HepG2 (cell line): ENCODE data around the gene RAB6B. TPM values are rescaled to one million over a fixed set of nuclear protein-coding genes. Genes with fewer than 3 reads are reported as not detected.

Experiments
- EED ChIP-seq: sonication (generic); formaldehyde crosslinking; IDR thresholded peaks from 2 replicates; pipeline ENCODE4 v1.5.0; 2020; ENCODE audit warnings: mild to moderate bottlenecking, missing genetic modification reagents
- SMARCC2 ChIP-seq: fragments of 450-650 bp; IDR thresholded peaks from 2 replicates; pipeline ENCODE4 v1.6.1; 2017; ENCODE audit warnings: antibody characterized with exemption, mild to moderate bottlenecking
- SYNCRIP ChIP-seq: fragments of 200-400 bp; formaldehyde crosslinking; IDR thresholded peaks from 2 replicates; pipeline ENCODE4 v1.6.1; 2018; ENCODE audit warnings: mild to moderate bottlenecking, low read depth, low read length; ENCODE audit not compliant: insufficient read depth
- ZIK1 ChIP-seq: sonication (generic); formaldehyde crosslinking; IDR thresholded peaks from 2 replicates; pipeline ENCODE4 v1.5.0; 2020; ENCODE audit warnings: mild to moderate bottlenecking, low read depth, missing genetic modification reagents, borderline replicate concordance
- ZNF777 ChIP-seq: sonication (generic); formaldehyde crosslinking; IDR thresholded peaks from 2 replicates; pipeline ENCODE4 v1.4.0; 2020; ENCODE audit warnings: missing genetic modification reagents
- polyA plus RNA-seq, 8 experiments: library from polyadenylated mRNA; depleted of rRNA in 3 of 8; stranded (reverse) in 7 of 8; unstranded in 1 of 8; fragments of >200 nt; fragmentation: Illumina TruSeq in 4 of 8; extraction: Trizol in 4 of 8; gene quantifications; 2 replicates each; pipeline versions ENCODE4 v1.2.1 to v1.2.3, GENCODE V29; 2011 to 2016; ENCODE audit warnings: low read depth in 4 of 8, missing spikeins in 1 of 8, mixed read lengths in 1 of 8; ENCODE audit not compliant: insufficient read depth in 1 of 8
- total RNA-seq, 5 experiments: library from RNA; depleted of rRNA; stranded (reverse); fragments of >200 nt; fragmentation: Illumina TruSeq; extraction: Trizol; gene quantifications; 2 replicates each; pipeline ENCODE4 v1.2.3, GENCODE V29; 2016; ENCODE audit warnings: low read depth in 1 of 5
- TF ChIP-seq, protein P1 (sequence below): sonication (generic); formaldehyde crosslinking; IDR thresholded peaks from 2 replicates; pipeline ENCODE4 v1.5.1; 2020; ENCODE audit warnings: missing genetic modification reagents, mild to moderate bottlenecking, borderline replicate concordance
- TF ChIP-seq, protein P2 (sequence below): sonication (generic); formaldehyde crosslinking; IDR thresholded peaks from one replicate; pipeline ENCODE4 v1.5.1; 2020; ENCODE audit warnings: mild to moderate bottlenecking, missing genetic modification reagents; ENCODE audit errors: not compliant biosample characterization
- TF ChIP-seq, protein P3 (sequence below): sonication (generic); formaldehyde crosslinking; IDR thresholded peaks from 2 replicates; pipeline ENCODE4 v1.4.0; 2020; ENCODE audit warnings: mild to moderate bottlenecking, missing genetic modification reagents, borderline replicate concordance
- TF ChIP-seq, protein P4 (sequence below), 2 experiments: sonication (generic) in 1 of 2; formaldehyde crosslinking in 1 of 2; IDR thresholded peaks; 2 replicates each; pipeline versions ENCODE4 v1.4.0 to v1.6.1; 2018 to 2020; ENCODE audit warnings: missing genetic modification reagents in 2 of 2, borderline replicate concordance in 1 of 2, low read depth in 1 of 2, mild to moderate bottlenecking in 1 of 2, missing biosample characterization in 1 of 2
- TF ChIP-seq, protein P5 (sequence below): sonication (generic); formaldehyde crosslinking; IDR thresholded peaks from 2 replicates; pipeline ENCODE4 v1.4.0; 2020; ENCODE audit warnings: missing genetic modification reagents; ENCODE audit errors: not compliant biosample characterization

The RAB6B gene
- total and polyA plus RNA-seq, 2 of the 13 experiments (the other 11 are each of a cell fraction or from before 2014, with no cell fraction given): 0.16 TPM; not detected in 1

DNA sequence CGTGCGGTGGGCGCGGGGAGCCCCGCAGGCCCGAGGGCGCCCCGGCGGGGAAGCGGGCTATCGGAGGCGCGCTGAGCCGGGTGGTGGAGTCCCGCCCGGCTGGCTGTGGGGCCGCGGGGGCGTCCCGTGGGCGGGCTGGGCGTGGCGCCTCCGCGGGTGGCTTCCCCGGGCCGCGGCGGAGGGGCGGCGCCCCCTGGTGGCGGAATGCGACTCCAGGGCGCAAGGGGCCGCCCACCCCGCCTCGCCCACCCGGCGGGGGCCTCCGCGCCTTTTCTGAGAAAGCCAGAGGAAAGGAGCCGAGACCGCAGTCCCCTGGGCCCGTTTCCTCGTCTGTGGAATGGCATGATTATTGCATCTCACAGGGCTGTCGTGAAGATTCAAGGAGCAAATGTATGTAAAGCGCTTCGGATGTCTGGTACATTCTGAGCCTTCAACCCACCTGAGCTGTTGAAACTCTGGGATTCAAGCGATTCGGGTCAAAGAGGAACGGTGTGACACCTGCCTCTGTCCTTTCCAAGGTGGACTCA lies 31.9 kb upstream of the RAB6B start (continued):
- TF ChIP-seq SYNCRIP: no peak
- TF ChIP-seq, protein P1, sequence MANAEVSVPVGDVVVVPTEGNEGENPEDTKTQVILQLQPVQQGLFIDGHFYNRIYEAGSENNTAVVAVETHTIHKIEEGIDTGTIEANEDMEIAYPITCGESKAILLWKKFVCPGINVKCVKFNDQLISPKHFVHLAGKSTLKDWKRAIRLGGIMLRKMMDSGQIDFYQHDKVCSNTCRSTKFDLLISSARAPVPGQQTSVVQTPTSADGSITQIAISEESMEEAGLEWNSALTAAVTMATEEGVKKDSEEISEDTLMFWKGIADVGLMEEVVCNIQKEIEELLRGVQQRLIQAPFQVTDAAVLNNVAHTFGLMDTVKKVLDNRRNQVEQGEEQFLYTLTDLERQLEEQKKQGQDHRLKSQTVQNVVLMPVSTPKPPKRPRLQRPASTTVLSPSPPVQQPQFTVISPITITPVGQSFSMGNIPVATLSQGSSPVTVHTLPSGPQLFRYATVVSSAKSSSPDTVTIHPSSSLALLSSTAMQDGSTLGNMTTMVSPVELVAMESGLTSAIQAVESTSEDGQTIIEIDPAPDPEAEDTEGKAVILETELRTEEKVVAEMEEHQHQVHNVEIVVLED (CRISPR knock-in tag): no peak
- no peak for TF ChIP-seq SMARCC2
- TF ChIP-seq, protein P2, sequence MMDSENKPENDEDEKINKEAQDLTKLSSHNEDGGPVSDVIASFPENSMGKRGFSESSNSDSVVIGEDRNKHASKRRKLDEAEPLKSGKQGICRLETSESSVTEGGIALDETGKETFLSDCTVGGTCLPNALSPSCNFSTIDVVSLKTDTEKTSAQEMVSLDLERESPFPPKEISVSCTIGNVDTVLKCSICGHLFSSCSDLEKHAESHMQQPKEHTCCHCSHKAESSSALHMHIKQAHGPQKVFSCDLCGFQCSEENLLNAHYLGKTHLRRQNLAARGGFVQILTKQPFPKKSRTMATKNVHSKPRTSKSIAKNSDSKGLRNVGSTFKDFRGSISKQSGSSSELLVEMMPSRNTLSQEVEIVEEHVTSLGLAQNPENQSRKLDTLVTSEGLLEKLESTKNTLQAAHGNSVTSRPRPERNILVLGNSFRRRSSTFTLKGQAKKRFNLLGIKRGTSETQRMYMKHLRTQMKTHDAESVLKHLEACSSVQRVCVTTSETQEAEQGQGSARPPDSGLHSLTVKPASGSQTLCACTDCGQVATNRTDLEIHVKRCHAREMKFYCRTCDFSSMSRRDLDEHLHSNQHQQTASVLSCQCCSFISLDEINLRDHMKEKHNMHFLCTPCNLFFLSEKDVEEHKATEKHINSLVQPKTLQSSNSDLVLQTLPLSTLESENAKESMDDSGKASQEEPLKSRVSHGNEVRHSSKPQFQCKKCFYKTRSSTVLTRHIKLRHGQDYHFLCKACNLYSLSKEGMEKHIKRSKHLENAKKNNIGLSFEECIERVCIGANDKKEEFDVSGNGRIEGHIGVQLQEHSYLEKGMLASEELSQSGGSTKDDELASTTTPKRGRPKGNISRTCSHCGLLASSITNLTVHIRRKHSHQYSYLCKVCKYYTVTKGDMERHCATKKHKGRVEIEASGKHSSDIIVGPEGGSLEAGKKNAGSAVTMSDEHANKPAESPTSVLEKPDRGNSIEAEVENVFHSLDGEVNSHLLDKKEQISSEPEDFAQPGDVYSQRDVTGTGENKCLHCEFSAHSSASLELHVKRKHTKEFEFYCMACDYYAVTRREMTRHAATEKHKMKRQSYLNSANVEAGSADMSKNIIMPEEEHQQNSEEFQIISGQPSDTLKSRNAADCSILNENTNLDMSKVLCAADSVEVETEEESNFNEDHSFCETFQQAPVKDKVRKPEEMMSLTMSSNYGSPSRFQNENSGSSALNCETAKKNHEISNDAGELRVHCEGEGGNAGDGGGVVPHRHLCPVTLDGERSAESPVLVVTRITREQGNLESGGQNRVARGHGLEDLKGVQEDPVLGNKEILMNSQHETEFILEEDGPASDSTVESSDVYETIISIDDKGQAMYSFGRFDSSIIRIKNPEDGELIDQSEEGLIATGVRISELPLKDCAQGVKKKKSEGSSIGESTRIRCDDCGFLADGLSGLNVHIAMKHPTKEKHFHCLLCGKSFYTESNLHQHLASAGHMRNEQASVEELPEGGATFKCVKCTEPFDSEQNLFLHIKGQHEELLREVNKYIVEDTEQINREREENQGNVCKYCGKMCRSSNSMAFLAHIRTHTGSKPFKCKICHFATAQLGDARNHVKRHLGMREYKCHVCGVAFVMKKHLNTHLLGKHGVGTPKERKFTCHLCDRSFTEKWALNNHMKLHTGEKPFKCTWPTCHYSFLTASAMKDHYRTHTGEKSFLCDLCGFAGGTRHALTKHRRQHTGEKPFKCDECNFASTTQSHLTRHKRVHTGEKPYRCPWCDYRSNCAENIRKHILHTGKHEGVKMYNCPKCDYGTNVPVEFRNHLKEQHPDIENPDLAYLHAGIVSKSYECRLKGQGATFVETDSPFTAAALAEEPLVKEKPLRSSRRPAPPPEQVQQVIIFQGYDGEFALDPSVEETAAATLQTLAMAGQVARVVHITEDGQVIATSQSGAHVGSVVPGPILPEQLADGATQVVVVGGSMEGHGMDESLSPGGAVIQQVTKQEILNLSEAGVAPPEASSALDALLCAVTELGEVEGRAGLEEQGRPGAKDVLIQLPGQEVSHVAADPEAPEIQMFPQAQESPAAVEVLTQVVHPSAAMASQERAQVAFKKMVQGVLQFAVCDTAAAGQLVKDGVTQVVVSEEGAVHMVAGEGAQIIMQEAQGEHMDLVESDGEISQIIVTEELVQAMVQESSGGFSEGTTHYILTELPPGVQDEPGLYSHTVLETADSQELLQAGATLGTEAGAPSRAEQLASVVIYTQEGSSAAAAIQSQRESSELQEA: no peak
- 0 out of 2 replicates have a peak, but pooled peaks have one; percentile 11 for TF ChIP-seq ZNF777 (CRISPR knock-in tag)
- TF ChIP-seq, protein P3, sequence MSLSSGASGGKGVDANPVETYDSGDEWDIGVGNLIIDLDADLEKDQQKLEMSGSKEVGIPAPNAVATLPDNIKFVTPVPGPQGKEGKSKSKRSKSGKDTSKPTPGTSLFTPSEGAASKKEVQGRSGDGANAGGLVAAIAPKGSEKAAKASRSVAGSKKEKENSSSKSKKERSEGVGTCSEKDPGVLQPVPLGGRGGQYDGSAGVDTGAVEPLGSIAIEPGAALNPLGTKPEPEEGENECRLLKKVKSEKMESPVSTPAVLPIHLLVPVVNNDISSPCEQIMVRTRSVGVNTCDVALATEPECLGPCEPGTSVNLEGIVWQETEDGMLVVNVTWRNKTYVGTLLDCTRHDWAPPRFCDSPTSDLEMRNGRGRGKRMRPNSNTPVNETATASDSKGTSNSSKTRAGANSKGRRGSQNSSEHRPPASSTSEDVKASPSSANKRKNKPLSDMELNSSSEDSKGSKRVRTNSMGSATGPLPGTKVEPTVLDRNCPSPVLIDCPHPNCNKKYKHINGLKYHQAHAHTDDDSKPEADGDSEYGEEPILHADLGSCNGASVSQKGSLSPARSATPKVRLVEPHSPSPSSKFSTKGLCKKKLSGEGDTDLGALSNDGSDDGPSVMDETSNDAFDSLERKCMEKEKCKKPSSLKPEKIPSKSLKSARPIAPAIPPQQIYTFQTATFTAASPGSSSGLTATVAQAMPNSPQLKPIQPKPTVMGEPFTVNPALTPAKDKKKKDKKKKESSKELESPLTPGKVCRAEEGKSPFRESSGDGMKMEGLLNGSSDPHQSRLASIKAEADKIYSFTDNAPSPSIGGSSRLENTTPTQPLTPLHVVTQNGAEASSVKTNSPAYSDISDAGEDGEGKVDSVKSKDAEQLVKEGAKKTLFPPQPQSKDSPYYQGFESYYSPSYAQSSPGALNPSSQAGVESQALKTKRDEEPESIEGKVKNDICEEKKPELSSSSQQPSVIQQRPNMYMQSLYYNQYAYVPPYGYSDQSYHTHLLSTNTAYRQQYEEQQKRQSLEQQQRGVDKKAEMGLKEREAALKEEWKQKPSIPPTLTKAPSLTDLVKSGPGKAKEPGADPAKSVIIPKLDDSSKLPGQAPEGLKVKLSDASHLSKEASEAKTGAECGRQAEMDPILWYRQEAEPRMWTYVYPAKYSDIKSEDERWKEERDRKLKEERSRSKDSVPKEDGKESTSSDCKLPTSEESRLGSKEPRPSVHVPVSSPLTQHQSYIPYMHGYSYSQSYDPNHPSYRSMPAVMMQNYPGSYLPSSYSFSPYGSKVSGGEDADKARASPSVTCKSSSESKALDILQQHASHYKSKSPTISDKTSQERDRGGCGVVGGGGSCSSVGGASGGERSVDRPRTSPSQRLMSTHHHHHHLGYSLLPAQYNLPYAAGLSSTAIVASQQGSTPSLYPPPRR (CRISPR knock-in tag): no peak
- TF ChIP-seq, protein P4, sequence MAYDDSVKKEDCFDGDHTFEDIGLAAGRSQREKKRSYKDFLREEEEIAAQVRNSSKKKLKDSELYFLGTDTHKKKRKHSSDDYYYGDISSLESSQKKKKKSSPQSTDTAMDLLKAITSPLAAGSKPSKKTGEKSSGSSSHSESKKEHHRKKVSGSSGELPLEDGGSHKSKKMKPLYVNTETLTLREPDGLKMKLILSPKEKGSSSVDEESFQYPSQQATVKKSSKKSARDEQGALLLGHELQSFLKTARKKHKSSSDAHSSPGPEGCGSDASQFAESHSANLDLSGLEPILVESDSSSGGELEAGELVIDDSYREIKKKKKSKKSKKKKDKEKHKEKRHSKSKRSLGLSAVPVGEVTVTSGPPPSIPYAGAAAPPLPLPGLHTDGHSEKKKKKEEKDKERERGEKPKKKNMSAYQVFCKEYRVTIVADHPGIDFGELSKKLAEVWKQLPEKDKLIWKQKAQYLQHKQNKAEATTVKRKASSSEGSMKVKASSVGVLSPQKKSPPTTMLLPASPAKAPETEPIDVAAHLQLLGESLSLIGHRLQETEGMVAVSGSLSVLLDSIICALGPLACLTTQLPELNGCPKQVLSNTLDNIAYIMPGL (CRISPR knock-in tag; IDR thresholded peaks at IDR 0.05; ENCODE audit: borderline replicate concordance in 1 of 2, low read depth in 1 of 2): no peak
- no peak for TF ChIP-seq EED (CRISPR knock-in tag)
- TF ChIP-seq, protein P5, sequence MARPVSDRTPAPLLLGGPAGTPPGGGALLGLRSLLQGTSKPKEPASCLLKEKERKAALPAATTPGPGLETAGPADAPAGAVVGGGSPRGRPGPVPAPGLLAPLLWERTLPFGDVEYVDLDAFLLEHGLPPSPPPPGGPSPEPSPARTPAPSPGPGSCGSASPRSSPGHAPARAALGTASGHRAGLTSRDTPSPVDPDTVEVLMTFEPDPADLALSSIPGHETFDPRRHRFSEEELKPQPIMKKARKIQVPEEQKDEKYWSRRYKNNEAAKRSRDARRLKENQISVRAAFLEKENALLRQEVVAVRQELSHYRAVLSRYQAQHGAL: no peak
- 0 out of 2 replicates have a peak, but pooled peaks have one; percentile 5 for TF ChIP-seq ZIK1
